Measurements from ENCODE around the gene SGCD.

The SGCD gene

GRCh38 chr5:156491766-156492165 lies 164.8 kb downstream of the SGCD start:
- no peak overlapping the region for H3K4me3 ChIP-seq
- no peak overlapping the region for H3K27ac ChIP-seq
- DNase-seq (ENCODE audit: low spot score), result no peak
- TF ChIP-seq CTCF (IDR thresholded peaks at IDR 0.05), result no peak

- no peak overlapping the region for H3K4me3 ChIP-seq
- no peak for TF ChIP-seq CTCF (IDR thresholded peaks at IDR 0.05)
- peak overlapping the region in 1 of 2 donors; percentile 52 for H3K27ac ChIP-seq
- DNase-seq (ENCODE audit: low spot score), result no peak
Observed at GRCh38 chr5:156496291-156496690, 169.3 kb downstream of the SGCD start.

- TF ChIP-seq CTCF (IDR thresholded peaks at IDR 0.05), result no peak
- no peak for DNase-seq (ENCODE audit: low spot score)
- no peak overlapping the region for H3K27ac ChIP-seq
- no peak overlapping the region for H3K4me3 ChIP-seq
Observed at GRCh38 chr5:156497804-156498208, 170.8 kb downstream of the SGCD start.

GRCh38 chr5:156498226-156498980 lies 171.4 kb downstream of the SGCD start:
- TF ChIP-seq CTCF (IDR thresholded peaks at IDR 0.05), result no peak
- no peak overlapping the region for H3K4me3 ChIP-seq
- no peak for DNase-seq (ENCODE audit: low spot score)
- no peak overlapping the region for H3K27ac ChIP-seq

- no peak for DNase-seq (ENCODE audit: low spot score)
- TF ChIP-seq CTCF (IDR thresholded peaks at IDR 0.05), result no peak
- H3K27ac ChIP-seq, result peak overlapping the region in 1 of 2 donors; percentile 1
- no peak overlapping the region for H3K4me3 ChIP-seq
Observed at GRCh38 chr5:156500755-156501154, 173.8 kb downstream of the SGCD start.

GRCh38 chr5:156505101-156505500 lies 178.1 kb downstream of the SGCD start:
- no peak overlapping the region for H3K4me3 ChIP-seq
- no peak for TF ChIP-seq CTCF (IDR thresholded peaks at IDR 0.05)
- no peak for DNase-seq (ENCODE audit: low spot score)
- H3K27ac ChIP-seq, result no peak overlapping the region

GRCh38 chr5:156513123-156513815 lies 186.3 kb downstream of the SGCD start:
- no peak for DNase-seq (ENCODE audit: low spot score)
- TF ChIP-seq CTCF (IDR thresholded peaks at IDR 0.05), result no peak
- no peak overlapping the region for H3K4me3 ChIP-seq
- H3K27ac ChIP-seq, result no peak overlapping the region
